ENCODE data around the gene VPS51. TPM values are rescaled to one million over a fixed set of nuclear protein-coding genes. Genes with fewer than 3 reads are reported as not detected.

Gene VPS51
- total and polyA plus RNA-seq, 10 of the 15 experiments (the other 5 are each of a cell fraction or from before 2014, with no cell fraction given) = 1.5 to 279 (median 53.2) TPM

DNA sequence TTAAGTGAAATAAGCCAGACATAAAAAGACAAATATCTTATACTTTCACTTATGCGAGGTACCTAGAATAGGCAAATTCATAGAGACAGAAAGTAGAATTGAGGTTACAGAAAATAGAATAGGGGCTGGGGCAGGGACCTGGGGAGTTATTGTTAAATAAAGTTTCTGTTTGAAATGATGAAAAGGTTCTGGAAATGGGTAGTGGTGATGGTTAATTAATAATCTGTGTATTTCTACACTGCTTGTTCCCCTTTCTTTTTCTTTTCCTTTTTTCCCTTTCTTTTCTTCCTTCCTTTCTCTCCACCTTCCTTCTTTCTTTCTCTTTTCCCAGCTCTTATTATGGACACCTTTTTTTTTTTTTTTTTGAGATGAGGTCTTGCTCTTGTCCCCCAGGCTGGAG is 40.5 kb upstream of the VPS51 start (continued):
- TF ChIP-seq SKIL (IDR thresholded peaks at IDR 0.05; ENCODE audit: low read depth, poor library complexity, severe bottlenecking) (peak; percentile 37), ZNF24 (IDR thresholded peaks at IDR 0.05) (no peak), POLR2A (IDR thresholded peaks at IDR 0.05; ENCODE audit: low read depth, low read length) (no peak), EP300 (IDR thresholded peaks at IDR 0.05; ENCODE audit: borderline replicate concordance in 1 of 2, control insufficient read depth in 1 of 2, low read depth in 2 of 2, low read length in 2 of 2) (no peak), STAT3 (IDR thresholded peaks at IDR 0.05; ENCODE audit: low read depth, low read length) (no peak), GATAD2B (conservative IDR thresholded peaks at IDR 0.05; ENCODE audit: low read depth) (no peak), EED (IDR thresholded peaks at IDR 0.05; ENCODE audit: low read depth) (no peak), CBX3 (IDR thresholded peaks at IDR 0.05; ENCODE audit: borderline replicate concordance, low read depth) (no peak), NR2C2 (IDR thresholded peaks at IDR 0.05; ENCODE audit: borderline replicate concordance, control insufficient read depth, insufficient read length, low read depth) (no peak), NFIC (IDR thresholded peaks at IDR 0.05; ENCODE audit: low read depth, low read length) (no peak; the same call in 1 of the 2 replicates), TCF7 (IDR thresholded peaks at IDR 0.05; ENCODE audit: borderline replicate concordance) (no peak), MXI1 (IDR thresholded peaks at IDR 0.05; ENCODE audit: low read depth, low read length) (no peak), YBX1 (IDR thresholded peaks at IDR 0.05) (no peak), BCLAF1 (IDR thresholded peaks at IDR 0.05) (no peak), KAT2A (conservative IDR thresholded peaks at IDR 0.05; ENCODE audit: control insufficient read depth, low read depth, low read length) (no peak), IKZF2 (IDR thresholded peaks at IDR 0.05) (peak; percentile 80 to 84), NFXL1 (IDR thresholded peaks at IDR 0.05; ENCODE audit: borderline replicate concordance) (no peak)
- TF ChIP-seq, protein P1, sequence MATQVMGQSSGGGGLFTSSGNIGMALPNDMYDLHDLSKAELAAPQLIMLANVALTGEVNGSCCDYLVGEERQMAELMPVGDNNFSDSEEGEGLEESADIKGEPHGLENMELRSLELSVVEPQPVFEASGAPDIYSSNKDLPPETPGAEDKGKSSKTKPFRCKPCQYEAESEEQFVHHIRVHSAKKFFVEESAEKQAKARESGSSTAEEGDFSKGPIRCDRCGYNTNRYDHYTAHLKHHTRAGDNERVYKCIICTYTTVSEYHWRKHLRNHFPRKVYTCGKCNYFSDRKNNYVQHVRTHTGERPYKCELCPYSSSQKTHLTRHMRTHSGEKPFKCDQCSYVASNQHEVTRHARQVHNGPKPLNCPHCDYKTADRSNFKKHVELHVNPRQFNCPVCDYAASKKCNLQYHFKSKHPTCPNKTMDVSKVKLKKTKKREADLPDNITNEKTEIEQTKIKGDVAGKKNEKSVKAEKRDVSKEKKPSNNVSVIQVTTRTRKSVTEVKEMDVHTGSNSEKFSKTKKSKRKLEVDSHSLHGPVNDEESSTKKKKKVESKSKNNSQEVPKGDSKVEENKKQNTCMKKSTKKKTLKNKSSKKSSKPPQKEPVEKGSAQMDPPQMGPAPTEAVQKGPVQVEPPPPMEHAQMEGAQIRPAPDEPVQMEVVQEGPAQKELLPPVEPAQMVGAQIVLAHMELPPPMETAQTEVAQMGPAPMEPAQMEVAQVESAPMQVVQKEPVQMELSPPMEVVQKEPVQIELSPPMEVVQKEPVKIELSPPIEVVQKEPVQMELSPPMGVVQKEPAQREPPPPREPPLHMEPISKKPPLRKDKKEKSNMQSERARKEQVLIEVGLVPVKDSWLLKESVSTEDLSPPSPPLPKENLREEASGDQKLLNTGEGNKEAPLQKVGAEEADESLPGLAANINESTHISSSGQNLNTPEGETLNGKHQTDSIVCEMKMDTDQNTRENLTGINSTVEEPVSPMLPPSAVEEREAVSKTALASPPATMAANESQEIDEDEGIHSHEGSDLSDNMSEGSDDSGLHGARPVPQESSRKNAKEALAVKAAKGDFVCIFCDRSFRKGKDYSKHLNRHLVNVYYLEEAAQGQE (IDR thresholded peaks at IDR 0.05; ENCODE audit: low read depth, low read length) = no peak
- TF ChIP-seq, protein P2, sequence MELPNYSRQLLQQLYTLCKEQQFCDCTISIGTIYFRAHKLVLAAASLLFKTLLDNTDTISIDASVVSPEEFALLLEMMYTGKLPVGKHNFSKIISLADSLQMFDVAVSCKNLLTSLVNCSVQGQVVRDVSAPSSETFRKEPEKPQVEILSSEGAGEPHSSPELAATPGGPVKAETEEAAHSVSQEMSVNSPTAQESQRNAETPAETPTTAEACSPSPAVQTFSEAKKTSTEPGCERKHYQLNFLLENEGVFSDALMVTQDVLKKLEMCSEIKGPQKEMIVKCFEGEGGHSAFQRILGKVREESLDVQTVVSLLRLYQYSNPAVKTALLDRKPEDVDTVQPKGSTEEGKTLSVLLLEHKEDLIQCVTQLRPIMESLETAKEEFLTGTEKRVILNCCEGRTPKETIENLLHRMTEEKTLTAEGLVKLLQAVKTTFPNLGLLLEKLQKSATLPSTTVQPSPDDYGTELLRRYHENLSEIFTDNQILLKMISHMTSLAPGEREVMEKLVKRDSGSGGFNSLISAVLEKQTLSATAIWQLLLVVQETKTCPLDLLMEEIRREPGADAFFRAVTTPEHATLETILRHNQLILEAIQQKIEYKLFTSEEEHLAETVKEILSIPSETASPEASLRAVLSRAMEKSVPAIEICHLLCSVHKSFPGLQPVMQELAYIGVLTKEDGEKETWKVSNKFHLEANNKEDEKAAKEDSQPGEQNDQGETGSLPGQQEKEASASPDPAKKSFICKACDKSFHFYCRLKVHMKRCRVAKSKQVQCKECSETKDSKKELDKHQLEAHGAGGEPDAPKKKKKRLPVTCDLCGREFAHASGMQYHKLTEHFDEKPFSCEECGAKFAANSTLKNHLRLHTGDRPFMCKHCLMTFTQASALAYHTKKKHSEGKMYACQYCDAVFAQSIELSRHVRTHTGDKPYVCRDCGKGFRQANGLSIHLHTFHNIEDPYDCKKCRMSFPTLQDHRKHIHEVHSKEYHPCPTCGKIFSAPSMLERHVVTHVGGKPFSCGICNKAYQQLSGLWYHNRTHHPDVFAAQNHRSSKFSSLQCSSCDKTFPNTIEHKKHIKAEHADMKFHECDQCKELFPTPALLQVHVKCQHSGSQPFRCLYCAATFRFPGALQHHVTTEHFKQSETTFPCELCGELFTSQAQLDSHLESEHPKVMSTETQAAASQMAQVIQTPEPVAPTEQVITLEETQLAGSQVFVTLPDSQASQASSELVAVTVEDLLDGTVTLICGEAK (IDR thresholded peaks at IDR 0.05; ENCODE audit: borderline replicate concordance) = peak; percentile 95

All from GM12878 (cell line).